ENCODE results near the gene PTPN9. TPM values are rescaled to one million over a fixed set of nuclear protein-coding genes. Genes with fewer than 3 reads are reported as not detected.

PTPN9 gene
- total and polyA plus RNA-seq, 2 of the 13 experiments (the other 11 are each of a cell fraction or from before 2014, with no cell fraction given): 16.6 to 19.9 TPM

- no peak for FAIRE-seq
Observed at GRCh38 chr15:75420698-75421097, 158.4 kb downstream of the PTPN9 start.

More at GRCh38 chr15:75420698-75421097, 158.4 kb downstream of the PTPN9 start:
- TF ChIP-seq TFE3 (CRISPR knock-in tag; IDR thresholded peaks at IDR 0.05) (no peak), RXRA (CRISPR knock-in tag; IDR thresholded peaks at IDR 0.05) (no peak), ZNF296 (CRISPR knock-in tag; conservative IDR thresholded peaks at IDR 0.05) (no peak), ZNF281 (CRISPR knock-in tag; IDR thresholded peaks at IDR 0.05; ENCODE audit: borderline replicate concordance) (no peak), ZNF441 (CRISPR knock-in tag; IDR thresholded peaks at IDR 0.05; ENCODE audit: borderline replicate concordance) (no peak), ZFP82 (CRISPR knock-in tag; IDR thresholded peaks at IDR 0.05; ENCODE audit: borderline replicate concordance) (no peak)
- no peak for DNase-seq (ENCODE audit: low spot score)
- Histone ChIP-seq H3K4me3 (replicated peaks in 1 of 3; ENCODE audit: insufficient read depth in 1 of 3, low read depth in 2 of 3, low read length in 3 of 3) (no peak overlapping the region), H3K4me1 (ENCODE audit: insufficient read depth, low read length) (no peaks in the 10 kb centered on the region), H3K36me3 (replicated peaks in 1 of 2; ENCODE audit: control insufficient read depth in 1 of 2, insufficient read depth in 2 of 2, low read length in 2 of 2) (peaks cover 4 to 47% of the 10 kb centered on the region in 2 experiments), H3K4me2 (ENCODE audit: low read depth, low read length) (no peak overlapping the region), H3K79me2 (ENCODE audit: insufficient read depth, low read length) (no peaks in the 10 kb centered on the region), H3K9me3 (ENCODE audit: low read length) (no peaks in the 10 kb centered on the region), H3K27me3 (ENCODE audit: control insufficient read depth in 1 of 2, insufficient read depth in 2 of 2, low read length in 2 of 2) (no peaks in the 10 kb centered on the region), H3K27ac (ENCODE audit: extremely low read length, insufficient read depth, low read length) (no peak overlapping the region), H4K20me1 (ENCODE audit: insufficient read depth, low read length) (no peaks in the 10 kb centered on the region; the same call in 1 of the 2 replicates), H2AFZ (ENCODE audit: low read length) (no peak overlapping the region), H3K9ac (ENCODE audit: insufficient read depth, low read depth, low read length) (no peak overlapping the region)
- no TSS peak for BruUV-seq (replicated peaks)
- intact Hi-C loops (cut with micrococcal nuclease; ENCODE audit: unreplicated experiment) (no loop called here), in situ Hi-C loops (cut with HindIII; ENCODE audit: extremely low pct_ligation_motif_present, low pct_unique_long_range_greater_than_20kb) (no loop called here)
- ChIA-PET POLR2A (no interaction called here), CTCF (ENCODE audit: low intra/inter-chr PET ratio, low total read pairs) (no interaction called here)
- no peak for ATAC-seq

Measured in HepG2 (cell line).